22Rv1 (cell line): ENCODE results near the gene HTR1E.
"Not testable (repeated sequence)": the region's sequence is repeated elsewhere in the genome, so short reads cannot be mapped to it uniquely, and the experiment has no call there.

Source experiments
- ZFX ChIP-seq: fragments of 450-650 bp; IDR thresholded peaks from 2 replicates; pipeline ENCODE4 v1.6.1; 2017; ENCODE audit warnings: antibody characterized with exemption, borderline replicate concordance
- TF ChIP-seq, protein P1 (sequence below): fragments of 450-650 bp; IDR thresholded peaks from 2 replicates; pipeline ENCODE4 v1.5.1; 2017; ENCODE audit warnings: mild to moderate bottlenecking

DNA sequence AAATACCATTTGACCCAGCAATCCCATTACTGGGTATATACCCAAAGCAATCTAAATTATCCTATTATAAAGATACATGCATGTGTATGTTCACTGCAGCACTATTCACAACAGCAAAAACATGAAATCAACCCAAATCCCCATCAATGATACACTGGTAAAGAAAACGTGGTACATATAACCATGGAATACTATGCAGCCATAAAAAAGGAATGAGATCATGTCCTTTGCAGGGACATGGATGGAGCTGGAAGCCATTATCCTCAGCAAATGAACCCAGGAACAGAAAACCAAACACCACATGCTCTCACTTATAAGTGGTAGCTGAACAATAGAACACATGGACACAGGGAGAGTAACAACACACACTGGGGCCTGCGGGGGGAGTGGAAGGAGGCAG lies 69.2 kb downstream of the HTR1E start:
- TF ChIP-seq, protein P1, sequence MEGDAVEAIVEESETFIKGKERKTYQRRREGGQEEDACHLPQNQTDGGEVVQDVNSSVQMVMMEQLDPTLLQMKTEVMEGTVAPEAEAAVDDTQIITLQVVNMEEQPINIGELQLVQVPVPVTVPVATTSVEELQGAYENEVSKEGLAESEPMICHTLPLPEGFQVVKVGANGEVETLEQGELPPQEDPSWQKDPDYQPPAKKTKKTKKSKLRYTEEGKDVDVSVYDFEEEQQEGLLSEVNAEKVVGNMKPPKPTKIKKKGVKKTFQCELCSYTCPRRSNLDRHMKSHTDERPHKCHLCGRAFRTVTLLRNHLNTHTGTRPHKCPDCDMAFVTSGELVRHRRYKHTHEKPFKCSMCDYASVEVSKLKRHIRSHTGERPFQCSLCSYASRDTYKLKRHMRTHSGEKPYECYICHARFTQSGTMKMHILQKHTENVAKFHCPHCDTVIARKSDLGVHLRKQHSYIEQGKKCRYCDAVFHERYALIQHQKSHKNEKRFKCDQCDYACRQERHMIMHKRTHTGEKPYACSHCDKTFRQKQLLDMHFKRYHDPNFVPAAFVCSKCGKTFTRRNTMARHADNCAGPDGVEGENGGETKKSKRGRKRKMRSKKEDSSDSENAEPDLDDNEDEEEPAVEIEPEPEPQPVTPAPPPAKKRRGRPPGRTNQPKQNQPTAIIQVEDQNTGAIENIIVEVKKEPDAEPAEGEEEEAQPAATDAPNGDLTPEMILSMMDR: not testable (repeated sequence)
- TF ChIP-seq ZFX: not testable (repeated sequence)
